ENCODE measurements around the gene LCMT1. TPM values are rescaled to one million over a fixed set of nuclear protein-coding genes. Genes with fewer than 3 reads are reported as not detected.

The LCMT1 gene
- total and polyA plus RNA-seq, 9 of the 15 experiments (the other 6 are each of a cell fraction or from before 2014, with no cell fraction given), result 20.0 to 42.8 (median 32.3) TPM

DNA sequence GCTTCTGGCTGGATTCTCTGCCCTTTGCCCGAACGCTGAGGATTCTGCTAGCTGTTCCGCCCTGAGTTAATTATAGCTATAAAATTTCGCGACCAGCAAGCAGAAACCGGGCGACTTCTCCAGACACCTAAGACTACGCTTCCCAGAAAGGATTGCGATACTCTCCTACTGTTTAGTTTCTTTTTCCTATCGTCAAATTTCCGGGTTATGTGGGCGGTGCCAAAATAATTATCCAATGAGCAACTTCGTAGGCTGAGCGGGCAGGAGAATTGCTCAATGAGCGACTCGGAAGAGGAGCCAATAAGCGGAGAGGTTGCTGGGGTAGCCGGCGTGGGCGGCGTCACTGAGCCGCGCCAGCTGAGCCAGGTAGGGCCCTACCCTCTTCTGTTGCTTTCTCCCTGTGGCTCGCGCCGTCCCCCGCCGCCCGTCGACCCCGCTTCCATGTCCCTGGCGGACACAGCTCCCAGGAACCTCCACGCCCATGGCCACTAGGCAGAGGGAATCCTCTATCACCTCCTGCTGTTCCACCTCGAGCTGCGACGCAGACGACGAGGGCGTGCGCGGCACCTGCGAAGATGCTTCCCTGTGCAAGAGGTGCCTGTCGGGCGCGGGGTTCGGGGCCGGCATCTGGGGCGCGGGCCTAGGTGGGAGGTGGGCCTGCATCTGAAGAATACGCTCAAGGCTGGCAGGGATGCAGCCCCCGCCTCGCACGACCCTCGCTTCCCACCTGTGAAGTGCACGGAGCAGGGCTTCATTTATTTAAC, at the start of gene LCMT1 (continued):
- TF ChIP-seq TAF1 (IDR thresholded peaks at IDR 0.05; ENCODE audit: control insufficient read depth, extremely low read depth, insufficient read depth, low read length, severe bottlenecking), result no peak
- no peak for TF ChIP-seq MCM3 (IDR thresholded peaks at IDR 0.05)
- TF ChIP-seq ATF3 (IDR thresholded peaks at IDR 0.05), result 0 out of 2 replicates have a peak, but pooled peaks have one; percentile 24
- no peak for TF ChIP-seq ATF3 (CRISPR knock-in tag; conservative IDR thresholded peaks at IDR 0.05)
- TF ChIP-seq TBP (optimal IDR thresholded peaks at IDR 0.05; ENCODE audit: low read depth, low read length), result peak; percentile 83
- TF ChIP-seq PPARD (CRISPR knock-in tag; IDR thresholded peaks at IDR 0.05), result no peak
- TF ChIP-seq DIDO1 (tag; IDR thresholded peaks at IDR 0.05; ENCODE audit: low read depth), result peak; percentile 65
- TF ChIP-seq ZNF707 (CRISPR knock-in tag; conservative IDR thresholded peaks at IDR 0.05), result no peak
- TF ChIP-seq ZFP1 (CRISPR knock-in tag; IDR thresholded peaks at IDR 0.05), result no peak
- TF ChIP-seq XRCC4 (IDR thresholded peaks at IDR 0.05; ENCODE audit: extremely low read depth, insufficient read depth, insufficient read length), result no peak
- no peak for TF ChIP-seq ZNF324 (CRISPR knock-in tag; IDR thresholded peaks at IDR 0.05)
- no peak for TF ChIP-seq STAT5A (IDR thresholded peaks at IDR 0.05; ENCODE audit: borderline replicate concordance, low read length)
- TF ChIP-seq NCOR1 (IDR thresholded peaks at IDR 0.05), result no peak
- no peak for TF ChIP-seq THAP7 (CRISPR knock-in tag; IDR thresholded peaks at IDR 0.05)
- no peak for TF ChIP-seq E4F1 (CRISPR knock-in tag; IDR thresholded peaks at IDR 0.05; ENCODE audit: borderline replicate concordance)
- no peak for TF ChIP-seq POLR3G (IDR thresholded peaks at IDR 0.05; ENCODE audit: extremely low read depth, insufficient read length, insufficient replicate concordance)
- TF ChIP-seq, protein P1, sequence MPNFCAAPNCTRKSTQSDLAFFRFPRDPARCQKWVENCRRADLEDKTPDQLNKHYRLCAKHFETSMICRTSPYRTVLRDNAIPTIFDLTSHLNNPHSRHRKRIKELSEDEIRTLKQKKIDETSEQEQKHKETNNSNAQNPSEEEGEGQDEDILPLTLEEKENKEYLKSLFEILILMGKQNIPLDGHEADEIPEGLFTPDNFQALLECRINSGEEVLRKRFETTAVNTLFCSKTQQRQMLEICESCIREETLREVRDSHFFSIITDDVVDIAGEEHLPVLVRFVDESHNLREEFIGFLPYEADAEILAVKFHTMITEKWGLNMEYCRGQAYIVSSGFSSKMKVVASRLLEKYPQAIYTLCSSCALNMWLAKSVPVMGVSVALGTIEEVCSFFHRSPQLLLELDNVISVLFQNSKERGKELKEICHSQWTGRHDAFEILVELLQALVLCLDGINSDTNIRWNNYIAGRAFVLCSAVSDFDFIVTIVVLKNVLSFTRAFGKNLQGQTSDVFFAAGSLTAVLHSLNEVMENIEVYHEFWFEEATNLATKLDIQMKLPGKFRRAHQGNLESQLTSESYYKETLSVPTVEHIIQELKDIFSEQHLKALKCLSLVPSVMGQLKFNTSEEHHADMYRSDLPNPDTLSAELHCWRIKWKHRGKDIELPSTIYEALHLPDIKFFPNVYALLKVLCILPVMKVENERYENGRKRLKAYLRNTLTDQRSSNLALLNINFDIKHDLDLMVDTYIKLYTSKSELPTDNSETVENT (CRISPR knock-in tag; IDR thresholded peaks at IDR 0.05), result no peak
- TF ChIP-seq RBM34 (IDR thresholded peaks at IDR 0.05; ENCODE audit: borderline replicate concordance, insufficient read depth, low read length), result no peak
- peak; percentile 52 for TF ChIP-seq POLR2B (IDR thresholded peaks at IDR 0.05; ENCODE audit: low read depth, partially characterized antibody)
- no peak for TF ChIP-seq HLTF (IDR thresholded peaks at IDR 0.05)
- TF ChIP-seq CAMTA2 (CRISPR knock-in tag; conservative IDR thresholded peaks at IDR 0.05), result no peak
- no peak for TF ChIP-seq ILF3 (IDR thresholded peaks at IDR 0.05; ENCODE audit: borderline replicate concordance)

Measured in K562 (cell line).